A673 (cell line): Measurements from ENCODE around the gene NFATC1. TPM values are rescaled to one million over a fixed set of nuclear protein-coding genes. Genes with fewer than 3 reads are reported as not detected.

Source experiments
- BruUV-seq: library from RNA; stranded (reverse); fragments of 400-500 nt; replicated peaks from 2 replicates; lab custom pipeline; 2021; lab: Mats Ljungman, UMichigan
- CTCF ChIA-PET: fragments of 300-600 bp; sonication (Branson Sonifier 250); formaldehyde crosslinking; loops from one replicate; lab custom pipeline; 2022; ENCODE audit warnings: antibody characterized with exemption; lab: Charles Lee
- POLR2A ChIA-PET: fragments of 300-600 bp; sonication (Branson Sonifier 250); formaldehyde crosslinking; loops from one replicate; lab custom pipeline; 2022; ENCODE audit warnings: antibody characterized with exemption; ENCODE audit not compliant: low non-redundant PET; lab: Charles Lee
- DNase-seq: peaks from one replicate; pipeline ENCODE4 v3.0.0-alpha.2; 2015; ENCODE audit warnings: low spot score
- H3K27ac ChIP-seq: fragments of 200-600 bp; sonication (generic); 2 replicates; pipeline ENCODE4 v1.5.1; 2016; ENCODE audit warnings: mixed run types, low read depth, mild to moderate bottlenecking, mixed read lengths, antibody characterized with exemption, low read length; ENCODE audit not compliant: poor library complexity, severe bottlenecking
- H3K27me3 ChIP-seq: fragments of 200-600 bp; sonication (generic); replicated peaks from 2 replicates; pipeline ENCODE4 v1.6.1; 2017; ENCODE audit warnings: mixed run types, low read depth, mild to moderate bottlenecking, mixed read lengths, antibody characterized with exemption, low read length; ENCODE audit not compliant: insufficient read depth, poor library complexity
- H3K36me3 ChIP-seq: fragments of 200-600 bp; sonication (generic); 2 replicates; pipeline ENCODE4 v1.6.1; 2016; ENCODE audit warnings: mixed run types, mild to moderate bottlenecking, mixed read lengths, antibody characterized with exemption, low read length; ENCODE audit not compliant: insufficient read depth, poor library complexity, severe bottlenecking
- H3K4me1 ChIP-seq: fragments of 200-600 bp; sonication (generic); 2 replicates; pipeline ENCODE4 v1.6.1; 2017; ENCODE audit warnings: mixed run types, mild to moderate bottlenecking, mixed read lengths, antibody characterized with exemption, low read length; ENCODE audit not compliant: insufficient read depth, poor library complexity, severe bottlenecking
- H3K4me3 ChIP-seq: fragments of 200-600 bp; sonication (generic); 2 replicates; pipeline ENCODE4 v1.5.1; 2016; ENCODE audit warnings: low read depth, mixed run types, mild to moderate bottlenecking, mixed read lengths, low read length; ENCODE audit not compliant: poor library complexity, severe bottlenecking
- H3K9me3 ChIP-seq: fragments of 200-600 bp; sonication (generic); 2 replicates; pipeline ENCODE4 v1.6.1; 2016; ENCODE audit warnings: mixed run types, low read depth, mild to moderate bottlenecking, mixed read lengths, antibody characterized with exemption, low read length; ENCODE audit not compliant: poor library complexity, severe bottlenecking
- CTCF ChIP-seq: fragments of 300-800, 200-600 bp; sonication (generic); conservative IDR thresholded peaks from 2 replicates; pipeline ENCODE4 v1.5.1; 2017; ENCODE audit warnings: low read depth, mild to moderate bottlenecking, antibody characterized with exemption, low read length, moderate library complexity, mixed read lengths
- EZH2 ChIP-seq: fragments of 200-600 bp; sonication (generic); IDR thresholded peaks from 2 replicates; pipeline ENCODE4 v1.6.1; 2017; ENCODE audit warnings: borderline replicate concordance, low read depth, mild to moderate bottlenecking, mixed read lengths, antibody characterized with exemption, low read length; ENCODE audit not compliant: poor library complexity, severe bottlenecking
- intact Hi-C: fragments of 100-400 bp; cut with micrococcal nuclease; formaldehyde crosslinking; loops from one replicate; pipeline ENCODE4 v1.10.0; 2022; ENCODE audit not compliant: unreplicated experiment
- total RNA-seq: library from RNA; stranded (reverse); gene quantifications from 2 replicates; pipeline ENCODE4 v1.2.3, GENCODE V29; 2021

Gene NFATC1
- total RNA-seq, 1 experiment from 2014 or later = 10.4 TPM

GRCh38 chr18:79518028-79518682 is 122.4 kb downstream of the NFATC1 start:
- TF ChIP-seq EZH2 = no peak
- Histone ChIP-seq H3K4me1 (no peaks in the 10 kb centered on the region), H3K27me3 (no peaks in the 10 kb centered on the region), H3K9me3 (no peaks in the 10 kb centered on the region), H3K36me3 (no peaks in the 10 kb centered on the region), H3K27ac (no peak overlapping the region), H3K4me3 (no peak overlapping the region)
- BruUV-seq = no TSS peak
- ChIA-PET POLR2A (no interaction called here), CTCF (no interaction called here)
- no peak for DNase-seq
- intact Hi-C loops = no loop called here

GRCh38 chr18:79518683-79519128 is 123.0 kb downstream of the NFATC1 start:
- no peak for DNase-seq
- CTCF ChIA-PET = no interaction called here
- no peaks in the 10 kb centered on the region for H3K27me3 ChIP-seq

GRCh38 chr18:79519751-79520477 is 124.2 kb downstream of the NFATC1 start:
- no peaks in the 10 kb centered on the region for H3K4me1 ChIP-seq
- no peak for TF ChIP-seq CTCF
- TF ChIP-seq EZH2 = no peak
- intact Hi-C loops = no loop called here
- H3K9me3 ChIP-seq = no peaks in the 10 kb centered on the region
- ChIA-PET POLR2A (no interaction called here), CTCF (no interaction called here)
- H3K36me3 ChIP-seq = no peaks in the 10 kb centered on the region
- no peak overlapping the region for H3K27ac ChIP-seq
- DNase-seq = peak; percentile 18
- no peak overlapping the region for H3K4me3 ChIP-seq
- H3K27me3 ChIP-seq = no peaks in the 10 kb centered on the region
- BruUV-seq = no TSS peak

More at GRCh38 chr18:79518683-79519128, 123.0 kb downstream of the NFATC1 start:
- no peak overlapping the region for H3K27ac ChIP-seq
- TF ChIP-seq EZH2 = no peak
- TF ChIP-seq CTCF = no peak
- H3K4me1 ChIP-seq = no peaks in the 10 kb centered on the region
- no peak overlapping the region for H3K4me3 ChIP-seq
- intact Hi-C loops = no loop called here
- BruUV-seq = no TSS peak
- POLR2A ChIA-PET = no interaction called here
- H3K9me3 ChIP-seq = no peaks in the 10 kb centered on the region
- no peaks in the 10 kb centered on the region for H3K36me3 ChIP-seq
